LNCAP (cell line): Measurements from ENCODE around the gene ENAH.

Experiments used
- CTCF ChIP-seq: fragments of 450-650 bp; IDR thresholded peaks from 2 replicates; pipeline ENCODE4 v1.5.1; 2017; ENCODE audit warnings: mild to moderate bottlenecking

The ENAH gene

GRCh38 chr1:225592362-225593025 lies 60.4 kb downstream of the ENAH start:
- TF ChIP-seq CTCF: no peak

GRCh38 chr1:225587310-225587709 lies 65.6 kb downstream of the ENAH start:
- no peak for TF ChIP-seq CTCF

GRCh38 chr1:225581186-225581585 lies 71.7 kb downstream of the ENAH start:
- no peak for TF ChIP-seq CTCF

- TF ChIP-seq CTCF: no peak
Measured at GRCh38 chr1:225580238-225581099, 72.5 kb downstream of the ENAH start.

GRCh38 chr1:225578251-225578977 lies 74.5 kb downstream of the ENAH start:
- no peak for TF ChIP-seq CTCF

GRCh38 chr1:225577241-225577640 lies 75.7 kb downstream of the ENAH start:
- no peak for TF ChIP-seq CTCF

- no peak for TF ChIP-seq CTCF
Measured at GRCh38 chr1:225573216-225573615, 79.7 kb downstream of the ENAH start.
